ENCODE results near the gene PAPOLB. TPM values are rescaled to one million over a fixed set of nuclear protein-coding genes. Genes with fewer than 3 reads are reported as not detected.

The PAPOLB gene
- total RNA-seq, 2 experiments from 2014 or later, result 0.08 TPM; not detected in 1

DNA sequence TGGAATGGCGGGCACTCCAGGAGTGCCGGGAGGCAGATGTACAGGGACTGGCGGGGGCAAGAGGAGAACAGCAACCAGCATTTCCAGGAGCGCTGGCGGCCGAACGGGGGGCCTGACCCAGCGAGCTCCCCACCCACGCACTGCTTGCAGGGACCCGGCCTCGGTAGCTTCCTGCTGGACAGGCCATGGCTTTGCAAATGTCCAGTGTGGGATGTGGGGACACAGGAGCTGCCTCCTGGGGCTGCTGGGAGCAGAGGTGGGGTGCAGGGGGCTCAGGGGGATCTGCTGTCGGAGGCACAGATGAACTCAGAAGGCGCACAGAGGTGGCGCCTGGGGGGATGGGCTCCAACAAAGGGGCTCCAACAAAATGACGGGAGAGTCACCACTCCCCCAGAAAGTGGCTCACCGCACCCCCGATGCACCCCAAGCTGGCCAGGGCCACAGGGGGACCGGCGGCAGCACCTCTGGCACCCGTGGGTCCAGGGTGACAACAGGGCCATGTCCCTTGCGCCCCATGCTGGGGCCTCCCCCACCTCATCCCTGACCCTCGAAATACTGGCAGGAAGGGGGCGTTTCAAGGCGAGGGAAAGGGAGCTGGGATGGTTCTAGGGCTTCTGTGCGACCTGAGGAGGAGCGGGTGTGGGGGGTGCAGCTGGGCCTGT, 45.3 kb downstream of the PAPOLB start:
- Mint-ChIP-seq H3K4me1 (ENCODE audit: low read depth) (no peaks in the 10 kb centered on the region), H3K36me3 (ENCODE audit: low read depth) (peaks cover 2% of the 10 kb centered on the region), H3K27me3 (ENCODE audit: low read depth) (peaks cover 11% of the 10 kb centered on the region), H3K4me3 (no peak overlapping the region), H3K9me3 (ENCODE audit: insufficient read depth) (no peaks in the 10 kb centered on the region), H3K27ac (no peak overlapping the region)
- CTCF ChIA-PET, result interaction anchor here (0.8 kb wide), 1 partner anchor 158 kb away, joined by 3 read pairs; no protein-coding TSS in a partner anchor
- DNase-seq (no peak), ATAC-seq (no peak)
- POLR2A ChIA-PET, result no interaction called here

DNA sequence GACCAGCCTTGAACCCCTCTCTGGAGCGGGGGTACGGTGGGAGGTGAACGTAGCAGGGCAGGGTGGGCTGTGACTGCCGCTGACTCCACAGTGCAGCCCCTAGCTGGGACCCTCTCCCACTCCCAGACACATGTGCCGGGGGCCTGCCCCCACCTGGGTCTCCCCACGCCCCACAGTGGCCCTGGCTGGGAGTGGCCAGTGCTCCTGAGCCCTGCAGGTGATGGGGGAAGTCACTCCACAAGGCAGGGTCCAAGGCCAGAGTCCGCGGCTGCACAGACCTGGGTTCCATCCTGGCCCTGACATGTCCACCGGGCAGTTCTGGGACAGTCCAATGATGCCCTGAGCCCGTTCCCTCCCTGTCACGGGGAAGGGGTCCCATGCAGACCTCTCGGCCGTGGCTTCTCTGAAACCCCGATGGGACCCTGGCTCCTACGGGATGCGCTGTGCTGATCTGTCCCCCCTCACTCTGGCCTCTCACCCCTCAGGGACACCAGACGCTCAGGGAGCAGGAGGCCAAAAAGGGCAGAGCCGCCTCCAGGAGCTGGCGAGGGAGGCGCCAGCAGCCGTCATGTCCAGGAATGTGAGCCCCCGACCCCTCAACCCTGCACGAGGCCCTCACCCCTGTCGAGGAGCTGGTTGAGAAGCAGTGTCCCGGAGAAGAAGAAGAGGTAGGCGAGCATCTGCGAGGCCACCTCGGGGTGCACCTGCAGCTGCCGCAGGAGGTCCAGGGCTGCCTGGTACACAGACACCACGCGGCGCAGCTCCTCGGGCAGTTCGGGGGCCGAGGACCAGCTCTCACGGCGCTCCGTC, 46.0 kb downstream of the PAPOLB start:
- no peaks in the 10 kb centered on the region for H3K9me3 Mint-ChIP-seq (ENCODE audit: insufficient read depth)
- H3K4me1 Mint-ChIP-seq (ENCODE audit: low read depth), result no peaks in the 10 kb centered on the region
- H3K27ac Mint-ChIP-seq, result no peak overlapping the region
- H3K36me3 Mint-ChIP-seq (ENCODE audit: low read depth), result peaks cover 2% of the 10 kb centered on the region
- CTCF ChIA-PET, result interaction anchor here (1.2 kb wide), 1 partner anchor 13 kb away, joined by 4 read pairs; no protein-coding TSS in a partner anchor
- H3K4me3 Mint-ChIP-seq, result no peak overlapping the region
- ATAC-seq (no peak), DNase-seq (no peak)
- POLR2A ChIA-PET, result no interaction called here
- peaks cover 11% of the 10 kb centered on the region for H3K27me3 Mint-ChIP-seq (ENCODE audit: low read depth)

DNA sequence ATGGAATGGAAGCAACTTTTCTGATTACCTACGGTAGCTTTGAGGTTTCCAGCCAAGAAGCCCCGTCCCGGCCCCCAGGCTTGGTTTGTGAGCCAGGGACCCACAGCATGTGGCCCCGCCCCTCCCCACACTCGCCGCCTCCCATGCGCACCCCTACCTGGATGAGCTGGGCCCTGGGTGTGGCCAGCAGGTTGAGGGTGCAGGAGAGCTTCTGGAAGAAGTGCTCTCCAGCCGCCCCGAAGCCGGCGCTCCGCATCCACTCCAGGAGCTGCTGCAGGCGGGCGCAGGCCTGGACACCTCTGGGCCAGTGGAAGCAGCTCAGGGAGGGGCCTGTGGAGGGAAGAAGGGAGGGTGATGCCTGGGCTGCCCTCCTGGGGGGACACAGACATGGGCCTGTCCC, 46.7 kb downstream of the PAPOLB start:
- CTCF ChIA-PET, result interaction anchor here (1.2 kb wide), 1 partner anchor 14 kb away, joined by 4 read pairs; no protein-coding TSS in a partner anchor
- H3K27ac Mint-ChIP-seq, result no peak overlapping the region
- POLR2A ChIA-PET, result no interaction called here
- ATAC-seq, result no peak
- H3K27me3 Mint-ChIP-seq (ENCODE audit: low read depth), result peaks cover 14% of the 10 kb centered on the region
- H3K4me3 Mint-ChIP-seq, result no peak overlapping the region
- no peaks in the 10 kb centered on the region for H3K9me3 Mint-ChIP-seq (ENCODE audit: insufficient read depth)
- no peak for DNase-seq
- peaks cover 3% of the 10 kb centered on the region for H3K4me1 Mint-ChIP-seq (ENCODE audit: low read depth)
- peaks cover 2% of the 10 kb centered on the region for H3K36me3 Mint-ChIP-seq (ENCODE audit: low read depth)

DNA sequence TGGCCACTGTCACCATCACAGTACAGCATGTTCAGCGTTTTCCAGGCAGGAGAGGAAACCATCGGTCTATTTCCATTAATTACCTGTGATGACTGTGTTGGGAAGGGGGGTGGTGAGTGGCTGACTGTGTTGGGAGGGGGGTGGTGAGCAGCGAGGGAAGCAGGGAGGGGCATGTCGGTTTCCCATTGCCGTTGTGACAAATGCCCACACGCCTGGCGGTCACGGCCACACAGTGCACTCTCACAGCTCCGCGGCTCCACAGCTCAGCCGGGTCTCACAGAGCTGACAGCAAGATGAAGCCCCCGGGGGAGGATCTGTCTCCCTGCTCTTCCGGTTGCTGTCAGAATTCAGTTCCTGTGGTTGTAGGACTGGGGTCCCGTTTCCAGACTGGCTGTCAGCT, 47.4 kb downstream of the PAPOLB start:
- ChIA-PET POLR2A (no interaction called here), CTCF (interaction anchor here (1.2 kb wide), 1 partner anchor 15 kb away, joined by 4 read pairs; no protein-coding TSS in a partner anchor)
- H3K27ac Mint-ChIP-seq, result no peak overlapping the region
- ATAC-seq (no peak), DNase-seq (no peak)
- H3K4me3 Mint-ChIP-seq, result no peak overlapping the region
- peaks cover 2% of the 10 kb centered on the region for H3K36me3 Mint-ChIP-seq (ENCODE audit: low read depth)
- peaks cover 14% of the 10 kb centered on the region for H3K27me3 Mint-ChIP-seq (ENCODE audit: low read depth)
- H3K4me1 Mint-ChIP-seq (ENCODE audit: low read depth), result peaks cover 3% of the 10 kb centered on the region
- no peaks in the 10 kb centered on the region for H3K9me3 Mint-ChIP-seq (ENCODE audit: insufficient read depth)

DNA sequence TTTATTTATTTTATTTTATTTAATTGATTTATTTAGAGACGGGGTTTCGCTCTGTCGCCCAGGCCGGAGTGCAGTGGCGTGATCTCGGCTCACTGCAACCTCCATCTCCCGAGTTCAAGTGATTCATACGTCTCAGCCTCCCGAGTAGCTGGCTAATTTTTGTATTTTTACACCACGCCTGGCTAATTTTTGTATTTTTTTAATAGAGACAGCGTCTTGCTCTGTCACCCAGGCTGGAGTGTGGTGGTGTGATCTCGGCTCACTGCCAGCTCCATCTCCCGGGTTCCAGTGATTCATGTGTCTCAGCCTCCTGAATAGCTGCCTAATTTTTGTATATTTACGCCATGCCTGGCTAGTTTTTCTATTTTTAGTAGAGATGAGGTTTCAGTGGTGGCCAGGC, 52.2 kb downstream of the PAPOLB start:
- Mint-ChIP-seq H3K4me3 (no peak overlapping the region), H3K27me3 (ENCODE audit: low read depth) (peaks cover 35% of the 10 kb centered on the region), H3K36me3 (ENCODE audit: low read depth) (peaks cover 2% of the 10 kb centered on the region), H3K9me3 (ENCODE audit: insufficient read depth) (no peaks in the 10 kb centered on the region), H3K27ac (no peak overlapping the region), H3K4me1 (ENCODE audit: low read depth) (peaks cover 7% of the 10 kb centered on the region)
- CTCF ChIA-PET, result interaction anchor here (0.9 to 1.0 kb wide), 3 partner anchors 13 to 164 kb away, joined by 3 read pairs; partner anchors contain the start of gene RADIL
- no peak for ATAC-seq
- DNase-seq, result no peak
- POLR2A ChIA-PET, result interaction anchor here (1.0 kb wide), 1 partner anchor 12 kb away, joined by 3 read pairs; no protein-coding TSS in a partner anchor

DNA sequence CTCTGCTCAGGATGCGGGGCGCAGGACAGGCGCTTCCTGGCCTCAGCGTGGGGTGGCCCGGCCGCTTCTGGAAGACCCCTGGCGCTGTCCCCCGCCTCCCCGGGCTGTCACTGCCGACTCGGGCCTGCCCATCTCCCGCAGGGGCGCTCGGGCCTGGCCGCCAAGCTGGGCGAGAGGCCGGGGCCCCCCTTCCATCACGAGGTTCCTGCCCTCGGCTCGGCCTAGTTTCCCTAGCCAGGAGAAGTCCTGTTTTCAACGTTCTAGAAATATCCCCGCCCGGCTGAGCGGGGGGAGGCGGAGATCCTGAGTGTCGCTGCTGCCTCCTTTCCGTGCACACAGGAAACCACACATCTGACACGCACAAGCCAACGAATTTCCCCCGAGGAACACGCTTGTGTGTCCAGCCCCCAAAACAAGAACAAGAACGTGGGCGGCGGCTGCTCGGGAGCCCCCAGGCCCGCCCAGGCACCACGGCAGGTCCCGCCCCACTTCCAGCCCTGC, 52.7 kb downstream of the PAPOLB start:
- peaks cover 2% of the 10 kb centered on the region for H3K36me3 Mint-ChIP-seq (ENCODE audit: low read depth)
- POLR2A ChIA-PET, result interaction anchor here (1.0 kb wide), 1 partner anchor 11 kb away, joined by 3 read pairs; no protein-coding TSS in a partner anchor
- H3K9me3 Mint-ChIP-seq (ENCODE audit: insufficient read depth), result no peaks in the 10 kb centered on the region
- CTCF ChIA-PET, result interaction anchor here (0.9 to 1.0 kb wide), 3 partner anchors 12 to 165 kb away, joined by 3 read pairs; partner anchors contain the start of gene RADIL
- ATAC-seq (peak; percentile 75), DNase-seq (peak; percentile 40)
- H3K4me1 Mint-ChIP-seq (ENCODE audit: low read depth), result peaks cover 7% of the 10 kb centered on the region
- H3K27ac Mint-ChIP-seq, result no peak overlapping the region
- peaks cover 33% of the 10 kb centered on the region for H3K27me3 Mint-ChIP-seq (ENCODE audit: low read depth)
- H3K4me3 Mint-ChIP-seq, result peak overlapping the region; percentile 34

DNA sequence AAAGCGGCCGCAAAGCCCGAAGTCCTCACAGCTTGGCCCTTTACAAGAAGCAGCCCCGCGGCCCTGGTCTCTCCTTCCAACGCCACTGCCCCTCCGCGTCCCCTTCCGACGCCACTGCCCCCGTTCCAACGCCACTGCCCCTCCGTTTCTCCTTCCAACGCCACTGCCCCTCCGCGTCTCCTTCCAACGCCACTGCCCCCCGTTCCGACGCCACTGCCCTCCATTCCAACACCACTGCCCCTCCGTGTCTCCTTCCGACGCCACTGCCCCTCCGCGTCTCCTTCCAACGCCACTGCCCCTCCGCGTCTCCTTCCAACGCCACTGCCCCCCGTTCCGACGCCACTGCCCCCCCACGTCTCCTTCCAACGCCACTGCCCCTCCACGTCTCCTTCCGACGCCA, 53.3 kb downstream of the PAPOLB start:
- H3K9me3 Mint-ChIP-seq (ENCODE audit: insufficient read depth), result no peaks in the 10 kb centered on the region
- H3K4me1 Mint-ChIP-seq (ENCODE audit: low read depth), result peaks cover 7% of the 10 kb centered on the region
- ChIA-PET POLR2A (no interaction called here), CTCF (interaction anchor here (1.0 kb wide), 1 partner anchor 10 kb away, joined by 4 read pairs; no protein-coding TSS in a partner anchor)
- ATAC-seq (no peak), DNase-seq (no peak)
- no peak overlapping the region for H3K27ac Mint-ChIP-seq
- peaks cover 30% of the 10 kb centered on the region for H3K27me3 Mint-ChIP-seq (ENCODE audit: low read depth)
- H3K4me3 Mint-ChIP-seq, result no peak overlapping the region
- peaks cover 2% of the 10 kb centered on the region for H3K36me3 Mint-ChIP-seq (ENCODE audit: low read depth)

DNA sequence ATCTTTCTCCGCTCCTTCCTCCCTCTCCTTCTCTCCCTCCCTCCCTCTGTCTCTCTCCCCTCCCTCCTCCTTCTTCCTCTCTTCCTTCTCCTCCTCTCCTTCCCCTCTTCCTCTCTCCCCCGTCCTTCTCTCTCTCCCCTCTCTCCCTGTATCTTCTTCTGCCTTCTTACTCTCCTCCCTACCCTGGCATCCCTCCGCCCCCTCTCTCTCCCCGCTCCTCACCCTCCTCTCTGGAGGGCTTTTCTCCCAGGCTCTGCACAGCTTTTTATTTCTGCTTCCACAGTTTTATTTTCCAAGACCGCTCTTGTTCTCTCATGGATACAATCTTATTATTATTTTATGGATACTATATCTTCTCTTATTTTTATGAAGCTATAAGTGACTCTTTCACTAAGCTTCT, 53.8 kb downstream of the PAPOLB start:
- ChIA-PET POLR2A (no interaction called here), CTCF (interaction anchor here (1.0 kb wide), 1 partner anchor 10 kb away, joined by 4 read pairs; no protein-coding TSS in a partner anchor)
- Mint-ChIP-seq H3K9me3 (ENCODE audit: insufficient read depth) (no peaks in the 10 kb centered on the region), H3K27me3 (ENCODE audit: low read depth) (peaks cover 29% of the 10 kb centered on the region), H3K27ac (no peak overlapping the region), H3K36me3 (ENCODE audit: low read depth) (peaks cover 2% of the 10 kb centered on the region), H3K4me3 (no peak overlapping the region), H3K4me1 (ENCODE audit: low read depth) (peaks cover 7% of the 10 kb centered on the region)
- no peak for ATAC-seq
- no peak for DNase-seq

Other genes starting within 250 kb of the PAPOLB start
- 10 to 100 TPM; 26.8 to 28.5 TPM for gene FOXK1, start 179.7 kb downstream of the PAPOLB start, total RNA-seq
- gene AP5Z1, start 86.4 kb downstream of the PAPOLB start, total RNA-seq, result 10 to 100 TPM; 47.3 to 55.0 TPM
- gene RADIL, start 21.7 kb upstream of the PAPOLB start, total RNA-seq, result under 1 TPM; 0.50 to 0.82 TPM
- not detected for gene MMD2, start 97.2 kb upstream of the PAPOLB start, total RNA-seq
- 10 to 100 TPM; 14.3 to 14.7 TPM for gene RBAK, start 183.8 kb upstream of the PAPOLB start, total RNA-seq